Loucy (cell line): ENCODE results near the gene TEX9.
"Not testable (repeated sequence)": the region's sequence is repeated elsewhere in the genome, so short reads cannot be mapped to it uniquely, and the experiment has no call there.

Experiments used
- H2AFZ ChIP-seq: fragments of 200-600 bp; sonication (generic); 2 replicates; pipeline ENCODE4 v1.6.0; 2016; ENCODE audit warnings: antibody characterized with exemption, mild to moderate bottlenecking, low read length, moderate library complexity
- H3F3A ChIP-seq: fragments of 200-600 bp; 2 replicates; pipeline ENCODE4 v1.6.0; 2016; ENCODE audit warnings: antibody characterized with exemption, low read depth, mild to moderate bottlenecking
- H3K27me3 ChIP-seq: fragments of 200-600 bp; sonication (generic); 2 replicates; pipeline ENCODE4 v1.6.1; 2014; ENCODE audit warnings: low read length, mild to moderate bottlenecking; ENCODE audit not compliant: insufficient read depth, poor library complexity, severe bottlenecking
- H3K36me3 ChIP-seq: fragments of 200-600 bp; sonication (generic); 2 replicates; pipeline ENCODE4 v1.6.1; 2016; ENCODE audit warnings: low read length; ENCODE audit not compliant: insufficient read depth
- H3K4me1 ChIP-seq: fragments of 200-600 bp; sonication (generic); 2 replicates; pipeline ENCODE4 v1.5.1; 2014; ENCODE audit warnings: low read length, mild to moderate bottlenecking; ENCODE audit not compliant: insufficient read depth, poor library complexity, severe bottlenecking
- H3K4me2 ChIP-seq: fragments of 200-600 bp; sonication (generic); 2 replicates; pipeline ENCODE4 v1.6.0; 2014; ENCODE audit warnings: antibody characterized with exemption, low read length, low read depth, mild to moderate bottlenecking; ENCODE audit not compliant: poor library complexity, severe bottlenecking
- H3K4me3 ChIP-seq: fragments of 200-600 bp; sonication (generic); 2 replicates; pipeline ENCODE4 v1.5.1; 2014; ENCODE audit warnings: low read length, mild to moderate bottlenecking, mixed read lengths; ENCODE audit not compliant: poor library complexity, severe bottlenecking
- H3K79me2 ChIP-seq: fragments of 200-600 bp; sonication (generic); 2 replicates; pipeline ENCODE4 v1.6.1; 2014; ENCODE audit warnings: low read length; ENCODE audit not compliant: insufficient read depth
- H3K9ac ChIP-seq: fragments of 200-600 bp; sonication (generic); 2 replicates; pipeline ENCODE4 v1.6.0; 2014; ENCODE audit warnings: mild to moderate bottlenecking, low read depth, low read length, moderate library complexity; ENCODE audit not compliant: poor library complexity, severe bottlenecking
- H3K9me2 ChIP-seq: fragments of 200-600 bp; sonication (generic); replicated peaks from 2 replicates; pipeline ENCODE4 v1.6.1; 2016; ENCODE audit warnings: low read depth, low read length, mixed read lengths
- H3K9me3 ChIP-seq: fragments of 200-600 bp; sonication (generic); 2 replicates; pipeline ENCODE4 v1.6.1; 2014; ENCODE audit warnings: mild to moderate bottlenecking, antibody characterized with exemption, low read length, low read depth; ENCODE audit not compliant: insufficient read depth
- H4K20me1 ChIP-seq: fragments of 200-600 bp; sonication (generic); 2 replicates; pipeline ENCODE4 v1.6.0; 2014; ENCODE audit warnings: antibody characterized with exemption, low read length, mild to moderate bottlenecking; ENCODE audit not compliant: insufficient read depth, poor library complexity, severe bottlenecking
- EZH2phosphoT487 ChIP-seq: fragments of 200-600 bp; IDR thresholded peaks from 2 replicates; pipeline ENCODE4 v1.6.1; 2018; ENCODE audit warnings: antibody characterized with exemption, mild to moderate bottlenecking, moderate library complexity, borderline replicate concordance
- TF ChIP-seq, protein P1 (sequence below): fragments of 200-600 bp; sonication (generic); conservative IDR thresholded peaks from 2 replicates; pipeline ENCODE4 v1.5.1; 2014; ENCODE audit warnings: mild to moderate bottlenecking, antibody characterized with exemption, low read length

The TEX9 gene

DNA sequence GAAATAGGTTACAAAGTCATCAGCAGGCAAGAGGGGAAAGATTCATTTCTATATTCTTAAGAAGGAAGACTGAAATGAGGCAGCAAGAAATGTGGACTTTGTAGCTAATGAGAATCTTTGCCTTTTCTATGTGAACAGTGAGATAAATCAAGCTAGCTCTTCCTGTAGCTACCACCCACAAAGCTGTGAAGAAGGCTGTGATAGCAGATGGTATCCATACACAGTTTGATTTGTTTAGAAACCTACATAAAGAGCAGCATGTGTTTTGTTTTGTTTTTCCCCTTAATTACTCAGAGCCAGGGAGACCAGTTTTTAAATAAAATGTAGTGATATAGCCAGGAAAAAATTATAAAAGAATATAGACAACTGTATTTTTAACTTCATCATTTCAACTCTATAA lies 45.5 kb downstream of the TEX9 start:
- Histone ChIP-seq H3K4me1 (no peaks in the 10 kb centered on the region), H2AFZ (no peak overlapping the region), H3K9me3 (no peaks in the 10 kb centered on the region), H3K27me3 (no peaks in the 10 kb centered on the region), H3K36me3 (no peaks in the 10 kb centered on the region), H3K4me2 (no peak overlapping the region), H3K9ac (no peak overlapping the region), H3K9me2 (no peaks in the 10 kb centered on the region), H3K4me3 (no peak overlapping the region), H4K20me1 (no peaks in the 10 kb centered on the region), H3F3A (no peaks in the 10 kb centered on the region; the same call in 1 of the 2 replicates), H3K79me2 (no peaks in the 10 kb centered on the region)
- no peak for TF ChIP-seq EZH2phosphoT487
- TF ChIP-seq, protein P1, sequence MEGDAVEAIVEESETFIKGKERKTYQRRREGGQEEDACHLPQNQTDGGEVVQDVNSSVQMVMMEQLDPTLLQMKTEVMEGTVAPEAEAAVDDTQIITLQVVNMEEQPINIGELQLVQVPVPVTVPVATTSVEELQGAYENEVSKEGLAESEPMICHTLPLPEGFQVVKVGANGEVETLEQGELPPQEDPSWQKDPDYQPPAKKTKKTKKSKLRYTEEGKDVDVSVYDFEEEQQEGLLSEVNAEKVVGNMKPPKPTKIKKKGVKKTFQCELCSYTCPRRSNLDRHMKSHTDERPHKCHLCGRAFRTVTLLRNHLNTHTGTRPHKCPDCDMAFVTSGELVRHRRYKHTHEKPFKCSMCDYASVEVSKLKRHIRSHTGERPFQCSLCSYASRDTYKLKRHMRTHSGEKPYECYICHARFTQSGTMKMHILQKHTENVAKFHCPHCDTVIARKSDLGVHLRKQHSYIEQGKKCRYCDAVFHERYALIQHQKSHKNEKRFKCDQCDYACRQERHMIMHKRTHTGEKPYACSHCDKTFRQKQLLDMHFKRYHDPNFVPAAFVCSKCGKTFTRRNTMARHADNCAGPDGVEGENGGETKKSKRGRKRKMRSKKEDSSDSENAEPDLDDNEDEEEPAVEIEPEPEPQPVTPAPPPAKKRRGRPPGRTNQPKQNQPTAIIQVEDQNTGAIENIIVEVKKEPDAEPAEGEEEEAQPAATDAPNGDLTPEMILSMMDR: no peak

DNA sequence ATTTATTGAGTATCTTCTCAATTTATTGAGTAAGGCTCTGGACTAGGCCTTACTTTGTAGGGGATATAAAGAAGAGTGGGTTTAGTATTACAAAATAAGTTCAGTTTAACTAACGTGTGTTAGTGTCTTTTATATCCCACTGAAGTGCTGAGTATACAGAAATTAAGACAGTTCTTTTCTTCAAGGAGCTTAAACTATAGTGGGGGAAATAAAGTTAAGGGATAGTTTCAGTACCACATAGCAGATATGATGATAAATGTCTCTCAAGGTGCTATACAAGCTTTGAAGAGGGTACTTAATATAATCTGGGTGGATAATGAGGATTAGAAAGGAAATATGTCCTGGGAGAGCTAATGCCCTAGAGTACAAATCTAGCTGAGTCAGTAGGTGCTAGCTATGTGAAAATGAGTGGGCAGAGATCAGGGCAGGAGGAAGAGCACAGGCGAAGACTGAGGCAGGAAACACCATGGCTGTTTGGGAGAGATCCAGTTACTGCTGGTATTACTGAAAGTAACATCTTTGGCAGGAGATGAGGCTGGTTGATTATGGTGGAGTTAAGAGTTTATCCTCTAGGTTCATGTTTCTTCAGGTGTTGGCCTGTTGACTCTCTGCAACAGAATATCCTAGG lies 46.0 kb downstream of the TEX9 start:
- H3K36me3 ChIP-seq: no peaks in the 10 kb centered on the region
- no peaks in the 10 kb centered on the region for H3K9me2 ChIP-seq
- no peak overlapping the region for H3K4me3 ChIP-seq
- no peak overlapping the region for H3K4me2 ChIP-seq
- no peak overlapping the region for H2AFZ ChIP-seq
- no peaks in the 10 kb centered on the region for H3K79me2 ChIP-seq
- no peaks in the 10 kb centered on the region for H3K9me3 ChIP-seq
- no peaks in the 10 kb centered on the region for H3K4me1 ChIP-seq
- no peaks in the 10 kb centered on the region for H4K20me1 ChIP-seq
- no peak overlapping the region for H3K9ac ChIP-seq
- TF ChIP-seq, protein P1: no peak
- no peak for TF ChIP-seq EZH2phosphoT487
- no peaks in the 10 kb centered on the region for H3K27me3 ChIP-seq
- no peaks in the 10 kb centered on the region; the same call in 1 of the 2 replicates for H3F3A ChIP-seq

DNA sequence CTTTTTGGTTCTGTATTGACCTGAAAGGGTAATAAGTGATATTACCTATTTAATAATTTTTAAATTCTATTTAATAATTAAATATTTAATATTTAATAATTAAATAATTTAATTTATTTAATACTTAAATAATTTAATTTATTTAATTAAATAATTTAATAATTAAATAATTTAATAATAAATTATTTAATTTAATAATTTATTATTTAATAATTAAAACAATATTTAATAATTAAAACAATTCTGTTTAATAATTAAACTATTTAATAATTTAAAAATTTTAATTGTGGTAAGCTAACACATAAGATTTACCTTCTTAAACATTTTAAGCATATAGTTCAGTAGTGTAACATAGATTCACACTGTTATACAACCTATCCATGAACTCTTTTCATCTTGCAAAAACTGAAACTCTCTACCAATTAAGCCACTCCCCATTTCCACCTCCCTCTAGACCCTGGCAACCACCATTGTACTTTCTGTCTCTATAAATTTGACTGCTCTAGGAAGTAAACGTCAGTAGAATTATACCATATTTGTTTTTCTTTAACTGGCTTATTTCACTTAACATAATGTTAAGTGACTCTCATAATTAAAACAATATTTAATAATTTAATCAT lies 48.0 kb downstream of the TEX9 start:
- H4K20me1 ChIP-seq, H3K4me3 ChIP-seq, H3K27me3 ChIP-seq, H3K36me3 ChIP-seq, H2AFZ ChIP-seq, H3K9me2 ChIP-seq, H3F3A ChIP-seq, H3K4me1 ChIP-seq, H3K79me2 ChIP-seq, H3K9ac ChIP-seq, H3K4me2 ChIP-seq, H3K9me3 ChIP-seq: not testable (repeated sequence)

DNA sequence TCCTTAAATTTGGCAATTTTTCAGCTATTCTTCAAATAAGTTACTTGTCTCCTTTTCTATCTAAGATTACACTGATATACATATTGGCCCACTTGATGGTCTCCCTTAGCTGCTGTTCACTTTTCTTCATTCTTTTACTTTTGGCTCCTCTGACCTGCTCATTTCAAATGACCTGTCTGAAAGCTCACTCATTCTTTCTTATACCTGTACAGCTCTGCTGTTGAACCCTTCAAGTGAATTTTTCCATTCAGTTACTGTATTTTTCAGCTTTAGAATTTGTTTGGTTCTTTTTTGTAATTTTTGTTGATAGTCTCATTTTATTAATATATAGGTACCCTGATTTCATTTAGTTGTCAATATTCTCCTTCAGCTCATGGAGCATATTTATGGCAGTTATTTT lies 60.0 kb downstream of the TEX9 start:
- no peaks in the 10 kb centered on the region for H3K27me3 ChIP-seq

More for the DNA sequence above, 60.0 kb downstream of the TEX9 start:
- H3K4me2 ChIP-seq: no peak overlapping the region
- TF ChIP-seq EZH2phosphoT487: no peak
- TF ChIP-seq, protein P1: no peak
- no peaks in the 10 kb centered on the region for H3K79me2 ChIP-seq
- no peak overlapping the region for H2AFZ ChIP-seq
- no peaks in the 10 kb centered on the region for H3K9me2 ChIP-seq
- H4K20me1 ChIP-seq: no peaks in the 10 kb centered on the region
- no peaks in the 10 kb centered on the region for H3F3A ChIP-seq
- no peak overlapping the region for H3K4me3 ChIP-seq
- no peak overlapping the region for H3K9ac ChIP-seq
- peaks cover 3% of the 10 kb centered on the region for H3K36me3 ChIP-seq
- H3K9me3 ChIP-seq: no peaks in the 10 kb centered on the region
- H3K4me1 ChIP-seq: no peaks in the 10 kb centered on the region
